ENCODE data around the gene UNC79. TPM values are rescaled to one million over a fixed set of nuclear protein-coding genes. Genes with fewer than 3 reads are reported as not detected.

Gene UNC79
- total and polyA plus RNA-seq, 4 donors = 0.03 to 0.94 (median 0.14) TPM

GRCh38 chr14:93536945-93537344 lies 106.2 kb downstream of the UNC79 start:
- Histone ChIP-seq H3K9me3 (ENCODE audit: control insufficient read depth in 4 of 4, insufficient read depth in 3 of 4, low read length in 3 of 4) (peaks cover 0 to 2% (median 0%) of the 10 kb centered on the region in 4 donors), H3K27me3 (ENCODE audit: control insufficient read depth in 3 of 3, insufficient read depth in 3 of 3, low read length in 2 of 3) (peaks cover 0 to 3% (median 0%) of the 10 kb centered on the region in 3 donors), H3K36me3 (ENCODE audit: control insufficient read depth in 4 of 4, insufficient read depth in 4 of 4, low read length in 4 of 4) (no peaks in the 10 kb centered on the region), H3K27ac (ENCODE audit: low read depth in 1 of 2, low read length in 1 of 2) (no peak overlapping the region), H3K4me1 (ENCODE audit: control insufficient read depth in 5 of 5, insufficient read depth in 5 of 5, low read length in 5 of 5) (peaks cover 0 to 3% (median 0%) of the 10 kb centered on the region in 5 donors), H3K4me3 (no peak overlapping the region), H3K9ac (ENCODE audit: insufficient read depth in 1 of 2, low read length in 2 of 2) (no peak overlapping the region)
- ATAC-seq (ENCODE audit: insufficient read depth, low FRiP score) (no peak), DNase-seq (peak in 1 of 3 donors; percentile 7)
- 71 to 72% methylated on average over 8 of the region's 8 CpGs for WGBS, 2 donors
- TF ChIP-seq, protein P1, sequence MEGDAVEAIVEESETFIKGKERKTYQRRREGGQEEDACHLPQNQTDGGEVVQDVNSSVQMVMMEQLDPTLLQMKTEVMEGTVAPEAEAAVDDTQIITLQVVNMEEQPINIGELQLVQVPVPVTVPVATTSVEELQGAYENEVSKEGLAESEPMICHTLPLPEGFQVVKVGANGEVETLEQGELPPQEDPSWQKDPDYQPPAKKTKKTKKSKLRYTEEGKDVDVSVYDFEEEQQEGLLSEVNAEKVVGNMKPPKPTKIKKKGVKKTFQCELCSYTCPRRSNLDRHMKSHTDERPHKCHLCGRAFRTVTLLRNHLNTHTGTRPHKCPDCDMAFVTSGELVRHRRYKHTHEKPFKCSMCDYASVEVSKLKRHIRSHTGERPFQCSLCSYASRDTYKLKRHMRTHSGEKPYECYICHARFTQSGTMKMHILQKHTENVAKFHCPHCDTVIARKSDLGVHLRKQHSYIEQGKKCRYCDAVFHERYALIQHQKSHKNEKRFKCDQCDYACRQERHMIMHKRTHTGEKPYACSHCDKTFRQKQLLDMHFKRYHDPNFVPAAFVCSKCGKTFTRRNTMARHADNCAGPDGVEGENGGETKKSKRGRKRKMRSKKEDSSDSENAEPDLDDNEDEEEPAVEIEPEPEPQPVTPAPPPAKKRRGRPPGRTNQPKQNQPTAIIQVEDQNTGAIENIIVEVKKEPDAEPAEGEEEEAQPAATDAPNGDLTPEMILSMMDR (IDR thresholded peaks at IDR 0.05; ENCODE audit: control extremely low read depth, extremely low read depth) = no peak

DNA sequence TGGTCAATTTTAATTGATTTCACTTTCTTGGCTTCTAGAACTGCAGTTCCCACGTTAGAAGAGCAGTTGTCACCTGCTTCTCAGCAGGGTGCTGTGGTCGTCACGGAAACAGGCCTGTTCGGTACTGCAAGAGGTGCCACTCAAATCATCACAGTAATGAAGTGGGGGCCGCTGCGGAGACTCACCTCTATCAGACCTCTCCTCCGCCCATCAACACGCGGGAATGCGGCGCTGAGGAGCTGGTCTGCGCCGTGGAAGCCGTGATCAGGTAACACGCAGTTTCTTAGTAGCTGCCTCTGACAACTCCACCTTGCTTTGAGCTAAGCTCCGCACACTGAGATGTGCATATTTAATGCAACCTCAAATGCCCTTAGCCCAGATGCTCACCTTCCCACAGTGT lies 107.2 kb downstream of the UNC79 start:
- DNase-seq = no peak
- H3K9me3 ChIP-seq (ENCODE audit: control insufficient read depth in 4 of 4, insufficient read depth in 3 of 4, low read length in 3 of 4) = peaks cover 0 to 2% (median 0%) of the 10 kb centered on the region in 4 donors
- H3K9ac ChIP-seq (ENCODE audit: insufficient read depth in 1 of 2, low read length in 2 of 2) = no peak overlapping the region
- H3K36me3 ChIP-seq (ENCODE audit: control insufficient read depth in 4 of 4, insufficient read depth in 4 of 4, low read length in 4 of 4) = no peaks in the 10 kb centered on the region
- ATAC-seq (ENCODE audit: insufficient read depth, low FRiP score) = no peak
- H3K4me1 ChIP-seq (ENCODE audit: control insufficient read depth in 5 of 5, insufficient read depth in 5 of 5, low read length in 5 of 5) = peaks cover 0 to 3% (median 0%) of the 10 kb centered on the region in 5 donors
- peaks cover 0 to 3% (median 0%) of the 10 kb centered on the region in 3 donors for H3K27me3 ChIP-seq (ENCODE audit: control insufficient read depth in 3 of 3, insufficient read depth in 3 of 3, low read length in 2 of 3)
- no peak overlapping the region for H3K27ac ChIP-seq (ENCODE audit: low read depth in 1 of 2, low read length in 1 of 2)
- no peak overlapping the region for H3K4me3 ChIP-seq
- TF ChIP-seq, protein P1 (IDR thresholded peaks at IDR 0.05; ENCODE audit: control extremely low read depth, extremely low read depth) = no peak
- WGBS, 2 donors = 82 to 92% methylated on average over 16 of the region's 16 CpGs

GRCh38 chr14:93538413-93538812 lies 107.7 kb downstream of the UNC79 start:
- 90 to 95% methylated on average over 9 of the region's 9 CpGs for WGBS, 2 donors
- DNase-seq (no peak), ATAC-seq (ENCODE audit: insufficient read depth, low FRiP score) (no peak)
- peaks cover 0 to 1% (median 0%) of the 10 kb centered on the region in 5 donors for H3K4me1 ChIP-seq (ENCODE audit: control insufficient read depth in 5 of 5, insufficient read depth in 5 of 5, low read length in 5 of 5)
- TF ChIP-seq, protein P1 (IDR thresholded peaks at IDR 0.05; ENCODE audit: control extremely low read depth, extremely low read depth) = no peak
- no peak overlapping the region for H3K4me3 ChIP-seq
- no peak overlapping the region for H3K27ac ChIP-seq (ENCODE audit: low read depth in 1 of 2, low read length in 1 of 2)
- no peak overlapping the region for H3K9ac ChIP-seq (ENCODE audit: insufficient read depth in 1 of 2, low read length in 2 of 2)
- H3K9me3 ChIP-seq (ENCODE audit: control insufficient read depth in 4 of 4, insufficient read depth in 3 of 4, low read length in 3 of 4) = peaks cover 0 to 2% (median 0%) of the 10 kb centered on the region in 4 donors
- no peaks in the 10 kb centered on the region for H3K36me3 ChIP-seq (ENCODE audit: control insufficient read depth in 4 of 4, insufficient read depth in 4 of 4, low read length in 4 of 4)
- peaks cover 0 to 3% (median 0%) of the 10 kb centered on the region in 3 donors for H3K27me3 ChIP-seq (ENCODE audit: control insufficient read depth in 3 of 3, insufficient read depth in 3 of 3, low read length in 2 of 3)

GRCh38 chr14:93540235-93540634 lies 109.5 kb downstream of the UNC79 start:
- H3K36me3 ChIP-seq (ENCODE audit: control insufficient read depth in 4 of 4, insufficient read depth in 4 of 4, low read length in 4 of 4) = no peaks in the 10 kb centered on the region
- H3K27ac ChIP-seq (ENCODE audit: low read depth in 1 of 2, low read length in 1 of 2) = no peak overlapping the region
- H3K27me3 ChIP-seq (ENCODE audit: control insufficient read depth in 3 of 3, insufficient read depth in 3 of 3, low read length in 2 of 3) = peaks cover 0 to 3% (median 0%) of the 10 kb centered on the region in 3 donors
- TF ChIP-seq, protein P1 (IDR thresholded peaks at IDR 0.05; ENCODE audit: control extremely low read depth, extremely low read depth) = no peak
- no peak overlapping the region for H3K9ac ChIP-seq (ENCODE audit: insufficient read depth in 1 of 2, low read length in 2 of 2)
- 19 to 59% methylated on average over 1 of the region's 1 CpG for WGBS, 2 donors
- no peak overlapping the region for H3K4me3 ChIP-seq
- ATAC-seq (ENCODE audit: insufficient read depth, low FRiP score) = no peak
- DNase-seq = no peak
- H3K9me3 ChIP-seq (ENCODE audit: control insufficient read depth in 4 of 4, insufficient read depth in 3 of 4, low read length in 3 of 4) = peaks cover 0 to 2% (median 0%) of the 10 kb centered on the region in 4 donors
- H3K4me1 ChIP-seq (ENCODE audit: control insufficient read depth in 5 of 5, insufficient read depth in 5 of 5, low read length in 5 of 5) = no peaks in the 10 kb centered on the region

All from lung (tissue), 12 donors.